NCI-H345 treated with DMSO at 0.1 percent for 48 hours (cell line): ENCODE results near the gene CARMIL3.

Experiments used
- DNase-seq: peaks from one replicate; lab custom pipeline; 2025; ENCODE audit not compliant: unreplicated experiment; lab: John Stamatoyannopoulos, UW

CARMIL3 gene

GRCh38 chr14:24060443-24060842 lies 8.6 kb downstream of the CARMIL3 start:
- no peak for DNase-seq

DNA sequence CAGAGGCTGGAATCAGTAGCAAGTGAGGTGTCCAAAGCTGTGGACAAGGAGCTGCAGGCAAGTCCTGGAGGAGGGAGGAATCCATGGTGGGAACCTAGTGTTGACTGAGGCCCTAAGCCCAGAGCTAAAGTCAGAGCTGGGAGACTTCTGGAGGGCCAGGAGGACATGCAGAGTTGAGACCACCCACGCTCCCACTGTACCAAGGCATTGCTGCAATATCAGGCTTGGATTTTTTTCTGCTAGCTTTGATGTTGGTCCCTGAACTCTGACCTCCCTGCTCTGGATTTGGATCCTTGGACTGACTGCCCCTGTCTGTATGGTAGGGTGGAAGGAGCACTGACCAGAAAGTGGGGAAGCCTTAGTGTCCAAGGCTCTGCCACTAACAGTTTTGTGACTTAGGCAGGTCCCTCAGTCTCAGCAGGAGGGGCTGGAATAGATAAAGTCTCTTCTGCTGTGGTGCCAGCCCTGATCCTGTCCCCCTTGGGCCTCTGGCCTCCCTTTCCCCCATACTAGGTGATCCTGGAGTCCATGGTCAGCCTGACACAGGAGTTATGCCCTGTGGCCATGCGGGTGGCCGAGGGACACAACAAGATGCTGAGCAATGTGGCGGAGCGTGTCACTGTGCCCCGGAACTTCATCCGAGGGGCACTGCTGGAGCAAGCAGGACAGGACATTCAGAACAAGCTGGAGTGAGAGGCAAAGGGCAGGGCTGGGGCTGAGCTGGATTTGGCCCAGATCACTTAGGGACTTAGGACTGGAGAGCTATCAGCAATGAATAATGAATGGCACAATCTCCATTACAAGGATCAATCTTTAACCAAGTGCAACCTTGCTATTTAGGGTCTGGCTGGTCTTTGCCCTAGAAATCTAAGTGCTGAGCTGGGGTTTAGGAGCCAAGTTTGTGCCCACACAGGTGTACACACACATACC lies 9.4 kb downstream of the CARMIL3 start:
- DNase-seq: no peak

- no peak for DNase-seq
These were observed 10.6 kb downstream of the CARMIL3 start for GRCh38 chr14:24062216-24062980.

DNA sequence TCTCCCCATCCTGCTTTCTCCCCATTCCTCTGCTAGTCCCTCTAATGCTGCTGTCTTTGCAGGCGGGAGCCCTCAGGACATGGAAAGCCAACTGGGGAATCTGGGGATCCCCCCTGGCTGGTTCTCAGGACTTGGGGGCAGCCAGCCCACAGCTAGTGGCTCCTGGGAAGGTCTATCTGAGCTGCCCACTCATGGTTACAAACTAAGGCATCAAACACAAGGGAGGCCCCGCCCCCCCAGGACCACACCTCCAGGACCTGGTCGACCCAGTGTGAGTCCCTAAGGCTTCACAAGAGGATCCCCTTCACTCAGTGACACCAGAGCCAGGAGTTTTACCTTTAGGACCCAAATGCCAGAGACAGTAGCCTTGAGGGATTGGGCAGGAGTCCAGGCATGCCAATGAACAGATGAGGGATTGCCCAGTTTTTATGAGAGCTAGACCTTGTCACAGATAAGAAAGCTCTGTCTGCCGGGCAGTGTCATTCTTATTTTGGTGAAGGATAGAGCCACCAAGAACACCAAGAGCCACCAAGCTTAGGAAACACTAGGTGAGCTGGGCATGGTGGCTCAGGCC lies 11.5 kb downstream of the CARMIL3 start:
- DNase-seq: no peak

DNA sequence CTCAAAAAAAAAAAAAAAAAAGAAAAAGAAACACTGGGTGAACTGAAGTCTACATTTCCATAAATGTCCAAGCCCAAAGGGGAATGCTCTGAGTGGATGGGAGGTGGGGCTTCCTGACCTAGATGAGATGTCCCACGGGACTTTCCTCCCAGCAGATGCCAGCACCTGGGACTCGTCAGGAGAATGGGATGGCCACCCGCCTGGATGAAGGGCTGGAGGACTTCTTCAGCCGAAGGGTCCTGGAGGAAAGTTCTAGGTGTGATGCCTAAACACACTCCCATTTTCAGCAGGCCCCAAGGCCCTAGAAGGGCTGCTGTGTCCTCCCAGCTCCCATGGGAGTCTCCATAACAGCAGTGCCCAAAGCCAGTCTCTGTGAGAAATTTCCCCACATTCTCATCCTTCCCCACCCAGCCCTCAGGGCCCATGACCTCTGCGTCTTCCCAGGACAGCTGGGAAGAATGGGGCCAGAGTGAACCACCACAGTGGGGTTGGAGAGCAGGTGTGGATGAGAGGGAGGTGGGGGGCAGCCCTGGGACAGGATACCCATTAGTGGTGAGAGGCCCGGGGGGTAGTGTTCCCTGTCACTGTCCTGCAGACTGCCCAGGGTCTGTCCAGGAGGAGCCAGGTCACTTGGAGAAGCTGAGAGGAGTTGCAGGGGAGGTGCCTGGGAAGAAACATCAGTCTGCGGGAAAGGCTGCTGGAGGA lies 12.4 kb downstream of the CARMIL3 start:
- no peak for DNase-seq

DNA sequence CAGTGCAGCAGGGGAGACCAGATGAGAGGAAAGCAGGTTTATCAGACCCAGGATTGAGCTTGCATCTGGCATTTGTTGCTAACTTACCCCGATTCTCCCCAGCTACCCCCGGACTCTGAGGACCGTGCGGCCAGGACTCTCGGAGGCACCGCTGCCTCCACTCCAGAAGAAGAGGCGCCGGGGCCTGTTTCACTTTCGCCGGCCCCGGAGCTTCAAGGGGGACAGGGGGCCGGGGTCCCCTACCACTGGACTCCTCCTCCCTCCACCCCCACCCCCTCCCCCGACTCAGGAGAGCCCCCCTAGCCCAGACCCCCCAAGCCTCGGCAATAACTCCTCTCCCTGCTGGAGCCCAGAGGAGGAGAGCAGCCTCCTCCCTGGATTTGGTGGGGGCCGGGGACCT lies 13.0 kb downstream of the CARMIL3 start:
- DNase-seq: no peak

GRCh38 chr14:24065408-24065807 lies 13.6 kb downstream of the CARMIL3 start:
- no peak for DNase-seq

DNA sequence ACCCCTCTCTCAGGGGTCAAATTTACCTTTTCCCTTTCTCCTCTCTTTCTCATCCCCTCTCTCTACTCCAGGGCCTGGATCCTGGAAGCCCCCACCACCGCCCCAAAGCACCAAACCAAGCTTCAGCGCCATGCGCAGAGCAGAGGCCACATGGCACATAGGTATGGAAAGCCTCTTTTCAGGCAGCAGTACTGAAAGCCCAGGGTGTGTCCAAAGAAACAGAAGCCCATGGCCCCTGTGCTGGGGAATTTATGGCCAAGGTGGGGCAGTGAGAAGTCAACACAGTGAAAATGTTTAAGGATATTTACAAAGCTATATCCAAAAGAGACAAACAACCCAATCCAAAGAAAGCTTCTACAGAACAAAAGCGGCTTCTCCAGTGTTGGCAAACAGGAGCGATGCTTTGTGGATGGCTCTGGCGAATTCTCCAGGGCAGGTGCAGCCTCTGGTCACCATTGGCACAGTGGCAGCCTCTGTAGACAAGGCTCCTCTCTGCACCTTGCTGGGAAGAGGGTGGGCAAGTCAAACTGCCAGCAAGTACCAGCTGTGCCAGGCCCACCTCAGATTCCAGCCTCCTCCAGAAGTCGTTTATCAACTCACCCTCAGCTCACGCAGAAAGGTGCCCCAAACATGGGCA lies 14.8 kb downstream of the CARMIL3 start:
- no peak for DNase-seq

GRCh38 chr14:24067133-24068082 lies 15.6 kb downstream of the CARMIL3 start:
- no peak for DNase-seq

DNA sequence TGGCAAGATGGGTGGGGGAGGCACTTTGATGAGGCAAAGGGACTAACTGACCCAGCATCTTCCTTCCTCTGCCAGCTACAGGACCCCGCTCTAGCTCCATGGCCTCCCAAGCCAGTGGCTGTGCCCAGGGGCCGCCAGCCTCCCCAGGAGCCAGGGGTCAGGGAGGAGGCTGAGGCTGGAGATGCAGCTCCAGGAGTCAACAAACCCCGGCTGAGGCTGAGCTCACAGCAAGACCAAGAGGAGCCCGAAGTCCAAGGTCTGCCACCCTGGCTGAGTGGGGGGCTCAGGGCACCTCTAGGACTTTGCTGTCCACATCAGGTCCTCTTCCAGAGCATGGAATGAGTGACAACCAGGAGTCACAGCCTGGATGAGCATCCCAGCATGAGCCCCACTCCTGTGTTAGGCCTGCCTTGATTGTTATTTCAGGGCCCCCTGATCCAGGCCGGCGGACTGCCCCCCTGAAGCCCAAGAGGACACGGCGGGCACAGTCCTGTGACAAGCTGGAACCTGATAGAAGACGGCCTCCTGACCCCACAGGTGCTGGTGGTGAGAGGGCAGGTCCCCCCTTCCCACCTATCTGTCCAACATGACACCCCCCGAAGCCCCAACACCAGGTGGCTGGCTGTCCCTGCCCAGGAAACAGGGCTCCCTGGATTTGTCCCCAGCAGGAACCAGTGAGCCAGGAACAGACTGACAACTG lies 17.1 kb downstream of the CARMIL3 start:
- DNase-seq: no peak

DNA sequence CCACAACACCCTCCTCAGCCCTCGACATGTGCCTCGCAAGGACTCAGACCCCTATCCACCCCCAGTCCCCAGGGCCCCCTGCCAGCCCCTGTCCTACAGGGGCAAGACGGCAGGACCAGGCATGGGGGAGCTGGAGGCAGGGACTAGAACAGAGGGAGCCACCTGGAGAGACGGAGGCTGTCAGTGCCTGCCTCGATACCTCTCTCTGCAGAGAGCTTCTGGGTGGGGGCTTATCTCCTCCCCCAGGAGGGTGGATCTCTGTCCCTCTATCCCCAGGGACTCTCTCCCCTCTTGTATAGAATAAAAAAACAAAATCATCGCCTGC lies 17.6 kb downstream of the CARMIL3 start:
- DNase-seq: no peak

DNA sequence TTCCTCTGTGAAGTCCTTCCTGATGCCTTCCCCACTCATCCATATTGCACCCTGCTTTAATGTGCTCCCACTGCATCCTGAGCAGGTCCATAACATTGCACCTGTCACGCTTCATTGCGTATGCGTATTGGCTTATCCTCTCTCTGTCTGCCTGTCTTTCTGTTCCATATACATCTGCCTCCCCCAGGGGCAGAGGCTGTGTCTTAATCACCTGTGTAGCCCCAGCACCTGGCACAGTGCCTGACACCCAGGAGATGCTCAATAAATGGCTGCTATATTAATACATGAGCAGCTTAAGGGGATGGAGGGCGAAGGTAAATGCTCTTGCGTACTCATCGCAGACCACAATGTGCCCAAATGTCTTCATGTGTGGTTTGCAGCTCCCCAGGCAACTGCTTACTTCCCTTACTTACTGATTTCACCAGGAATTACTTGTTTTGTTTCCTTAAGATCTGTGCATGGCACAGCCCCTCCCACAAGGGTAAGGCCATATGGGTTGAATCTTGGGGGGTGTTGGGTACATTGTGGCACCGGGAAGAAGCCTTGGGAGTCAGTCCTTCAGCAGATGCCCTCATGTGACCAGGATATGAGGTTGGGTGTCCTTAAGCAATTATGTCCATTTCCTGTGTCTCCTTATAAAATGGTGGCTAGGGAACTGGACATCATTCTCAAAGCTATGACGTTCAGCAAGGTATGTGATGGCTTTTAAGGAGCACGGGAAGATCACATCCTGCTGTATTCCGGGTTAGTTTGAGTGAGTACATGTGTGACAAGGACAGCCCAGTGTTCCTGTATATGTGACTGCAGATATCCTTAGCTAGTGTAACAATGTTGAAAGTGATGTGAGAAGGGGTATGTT lies 18.7 kb downstream of the CARMIL3 start:
- peak; percentile 72 for DNase-seq

- DNase-seq: no peak
These were observed 19.4 kb downstream of the CARMIL3 start, which contains the start of gene CPNE6 for GRCh38 chr14:24071144-24071697. Gene CPNE6, plus strand, starts transcription at chr14:24071562. Its CDS starts 1,375 bp downstream, at chr14:24072937.

DNA sequence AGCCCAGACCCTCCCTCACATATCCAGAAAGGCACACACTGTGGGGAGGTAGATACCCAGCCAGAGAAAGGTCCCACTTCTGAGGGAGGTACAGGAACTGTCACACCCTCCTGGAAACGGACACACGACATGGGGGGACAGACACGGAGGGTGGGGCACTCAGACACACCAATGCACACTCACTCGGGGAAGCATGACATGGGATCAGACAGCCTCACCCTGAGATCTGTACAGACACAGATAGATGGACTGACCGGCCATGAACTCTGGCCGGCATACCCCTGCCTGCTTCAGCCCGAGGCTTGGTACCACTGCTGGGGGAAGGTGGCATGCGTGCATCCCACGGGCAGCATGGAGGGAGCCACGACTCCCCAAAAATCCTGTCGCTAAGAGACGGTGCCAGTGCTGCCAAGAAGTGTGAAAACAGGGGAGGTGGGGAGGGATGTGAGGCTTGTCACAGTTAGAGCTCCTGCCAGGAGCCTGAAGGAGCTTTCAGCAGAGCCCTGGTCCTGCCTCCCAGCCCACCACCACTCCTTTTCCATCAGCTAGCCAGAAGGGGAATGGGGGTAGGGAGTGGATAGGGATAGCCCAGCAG lies 20.1 kb downstream of the CARMIL3 start:
- no peak for DNase-seq

- DNase-seq: no peak
These were observed 20.6 kb downstream of the CARMIL3 start for GRCh38 chr14:24072436-24072835.

- no peak for DNase-seq
These were observed 21.4 kb downstream of the CARMIL3 start for GRCh38 chr14:24072881-24073877.
